Dedifferentiated amniotic fluid mesenchymal stem cell (primary cell): Measurements from ENCODE around the gene RASGRP1.
A peak's percentile ranks its signal among the peaks of the same experiment; 100 is the strongest.
"Not testable (repeated sequence)": the region's sequence is repeated elsewhere in the genome, so short reads cannot be mapped to it uniquely, and the experiment has no call there.

ENCODE experiments used
- DNase-seq: peaks from one replicate; pipeline ENCODE4 v3.0.0-alpha.2; 2016; ENCODE audit errors: extremely low spot score

RASGRP1 gene

DNA sequence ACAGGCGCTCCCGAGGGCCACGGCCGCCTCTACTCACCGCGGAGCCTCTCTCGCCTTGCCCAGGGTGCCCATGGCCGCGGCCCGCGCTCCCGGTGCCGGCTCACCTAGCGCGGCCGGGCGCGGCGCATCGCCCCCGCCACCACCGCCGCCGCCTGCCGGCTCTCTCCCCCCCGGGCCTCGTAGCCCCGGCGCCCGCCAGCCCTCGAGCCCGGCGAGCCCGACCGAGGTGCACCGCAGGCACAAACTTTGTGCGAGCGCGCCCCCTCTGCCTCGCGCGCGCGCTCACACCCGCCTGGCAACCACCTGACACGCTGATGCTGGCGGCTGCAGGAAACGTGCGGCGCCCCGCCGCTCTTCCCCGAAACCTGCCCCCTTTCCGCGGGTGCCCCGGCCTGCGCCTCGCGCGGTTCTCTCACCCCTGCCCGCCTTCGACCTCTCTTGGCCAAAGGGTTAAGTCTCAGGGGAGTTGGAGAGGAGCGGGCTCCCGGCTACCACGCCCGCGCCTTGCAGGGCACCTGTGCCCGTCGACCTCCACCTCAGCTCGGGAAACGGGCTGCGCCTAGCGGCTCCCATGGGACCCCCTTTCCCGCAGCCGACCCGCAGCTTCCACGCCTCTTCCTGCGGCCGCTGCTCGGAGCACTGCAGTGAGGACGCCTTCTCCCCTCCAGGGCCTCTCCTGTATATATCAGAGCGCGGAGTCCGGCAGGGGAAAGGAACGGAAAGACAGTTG lies at the start of gene RASGRP1:
Gene RASGRP1, minus strand, starts transcription at position 258 of the 730 bp plus-strand sequence. Its CDS starts 186 bp downstream, at position 72.
- no peak for DNase-seq

DNA sequence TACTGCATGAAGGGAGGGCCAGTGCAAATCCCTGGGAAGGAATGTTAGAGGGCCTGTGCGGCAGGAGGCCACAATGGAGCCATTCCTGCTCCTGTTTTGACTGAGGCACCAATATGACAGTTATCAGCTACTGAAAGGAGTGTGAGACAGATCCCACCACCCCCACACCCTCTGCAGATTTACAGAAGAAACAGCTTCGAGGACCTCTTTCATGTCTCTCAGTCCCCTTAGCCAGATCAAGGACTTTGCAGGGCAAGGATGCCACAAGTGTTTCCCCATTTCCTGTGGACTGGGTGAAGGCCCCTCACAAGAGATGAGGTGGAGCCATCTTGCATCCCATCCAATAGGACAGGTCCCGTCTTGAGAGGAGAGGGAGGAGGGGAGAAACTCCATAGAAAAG lies 48.5 kb upstream of the RASGRP1 start:
- DNase-seq: no peak

DNA sequence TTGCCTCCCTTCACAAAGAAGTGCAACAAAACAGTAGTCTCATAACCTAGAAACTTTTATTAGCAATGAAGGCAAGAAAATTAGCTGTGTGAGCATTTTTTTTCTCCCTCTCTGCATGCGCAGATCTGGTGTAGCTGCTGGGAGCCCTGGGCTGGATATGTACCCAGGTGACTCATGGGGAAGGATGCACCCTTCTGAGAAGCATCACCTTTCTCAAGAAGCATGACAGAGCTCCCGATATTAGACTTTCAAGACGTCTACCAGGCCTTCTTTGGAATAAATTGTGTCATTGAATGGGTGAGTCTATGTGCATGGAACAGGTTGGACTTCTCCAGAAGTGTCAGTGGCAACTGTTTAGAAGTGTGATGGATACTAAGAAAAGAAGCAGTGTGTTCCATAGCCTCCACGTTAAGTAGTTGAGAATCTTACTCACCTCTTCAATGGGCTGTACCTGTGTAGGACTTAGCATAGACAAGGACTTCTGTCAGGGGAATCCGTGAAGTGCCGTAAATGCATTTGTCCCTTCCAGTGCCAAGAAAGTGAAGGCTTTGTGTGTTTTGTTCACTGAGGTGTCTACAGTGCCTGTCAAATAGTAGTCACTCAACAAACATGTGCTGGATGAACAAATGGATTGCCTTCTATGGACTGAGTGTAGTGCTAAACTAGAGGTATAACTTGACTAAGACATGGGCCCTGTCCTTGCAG lies 47.7 kb upstream of the RASGRP1 start:
- DNase-seq: no peak

DNA sequence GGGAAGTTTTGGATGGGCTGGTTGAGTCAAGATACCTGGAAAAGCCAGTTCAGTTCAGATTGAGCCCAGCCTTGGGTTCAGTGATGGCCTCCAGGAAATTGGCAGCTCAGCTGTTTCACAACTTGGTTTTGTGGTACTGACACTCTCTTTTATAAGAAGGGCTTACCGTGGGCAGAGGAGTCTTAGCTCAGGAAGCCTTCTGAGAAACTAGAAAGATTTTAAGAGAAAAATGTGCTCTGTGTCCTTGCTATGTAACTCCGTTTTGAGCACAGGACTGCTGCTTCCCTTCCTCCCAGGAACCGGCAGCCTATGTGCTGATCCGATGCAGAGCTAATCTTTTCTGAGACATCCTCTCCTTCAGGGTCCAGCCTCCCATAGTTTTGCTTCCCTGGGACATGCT lies 46.6 kb upstream of the RASGRP1 start:
- DNase-seq: no peak

DNA sequence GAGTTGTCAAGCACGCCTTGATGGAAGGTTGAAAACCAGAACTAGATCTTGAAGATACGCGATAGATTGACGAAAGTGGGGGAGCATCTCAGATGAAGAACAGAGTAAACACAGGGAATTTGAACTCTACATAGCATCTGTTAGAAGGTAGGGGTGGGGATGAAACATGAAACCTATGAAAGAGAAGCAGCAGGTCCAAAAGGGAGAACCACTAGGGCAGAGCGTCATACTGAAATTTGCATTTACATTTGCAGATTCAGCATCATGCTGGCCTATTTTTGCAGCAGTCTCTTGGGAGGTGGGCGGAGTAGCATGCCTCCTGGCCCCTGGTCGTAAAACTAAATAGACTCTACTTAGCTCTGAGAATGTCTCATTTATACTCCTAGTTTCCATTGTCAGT lies 46.1 kb upstream of the RASGRP1 start:
- no peak for DNase-seq

DNA sequence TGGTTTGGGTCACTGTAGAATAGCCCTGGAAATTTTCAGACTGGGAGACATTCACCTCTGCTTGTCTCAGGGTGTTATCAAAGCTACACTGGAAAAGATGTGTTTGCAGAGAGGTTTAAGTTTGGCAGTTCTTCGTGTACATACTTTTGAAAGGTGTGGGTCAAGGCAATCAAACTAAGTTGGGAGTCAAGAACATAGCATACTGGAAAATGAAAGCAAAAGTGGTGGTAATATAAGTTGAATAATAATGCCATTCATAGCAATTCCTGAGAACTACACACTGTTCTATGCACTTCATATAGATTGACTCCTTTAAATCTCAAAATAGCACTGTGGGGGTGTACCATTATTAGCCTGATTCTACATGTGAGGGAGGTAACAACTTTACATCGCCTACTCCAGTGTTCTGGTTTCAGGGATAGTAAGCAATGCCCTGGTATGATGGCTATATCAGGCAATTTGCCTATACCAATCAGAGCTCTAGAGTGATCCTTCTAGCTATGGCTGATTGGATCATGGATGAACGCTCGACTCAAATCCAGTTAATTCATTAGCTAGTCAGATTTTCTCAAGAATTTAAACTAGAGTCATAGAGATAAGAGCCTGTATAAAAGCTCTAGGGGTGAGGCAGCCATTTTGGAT lies 44.6 kb upstream of the RASGRP1 start:
- DNase-seq: no peak

DNA sequence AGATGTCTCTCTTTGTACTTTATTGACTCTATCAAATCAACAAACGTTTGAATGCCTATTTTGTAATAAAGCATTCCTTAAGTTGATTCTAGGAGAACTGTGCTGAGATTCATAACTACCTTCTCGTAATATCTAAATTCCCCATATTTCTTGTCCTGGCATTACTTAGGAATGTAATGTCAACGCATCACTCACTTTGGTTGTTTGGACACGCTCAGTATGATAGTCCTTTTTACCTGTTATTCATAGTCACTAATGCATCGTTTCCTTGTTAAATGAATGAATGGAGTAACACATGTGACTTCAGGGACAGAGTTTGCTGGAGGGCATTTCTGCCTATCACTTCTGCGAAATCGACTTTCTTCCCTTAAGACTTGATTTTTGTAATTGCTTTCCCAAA lies 44.1 kb upstream of the RASGRP1 start:
- no peak for DNase-seq

DNA sequence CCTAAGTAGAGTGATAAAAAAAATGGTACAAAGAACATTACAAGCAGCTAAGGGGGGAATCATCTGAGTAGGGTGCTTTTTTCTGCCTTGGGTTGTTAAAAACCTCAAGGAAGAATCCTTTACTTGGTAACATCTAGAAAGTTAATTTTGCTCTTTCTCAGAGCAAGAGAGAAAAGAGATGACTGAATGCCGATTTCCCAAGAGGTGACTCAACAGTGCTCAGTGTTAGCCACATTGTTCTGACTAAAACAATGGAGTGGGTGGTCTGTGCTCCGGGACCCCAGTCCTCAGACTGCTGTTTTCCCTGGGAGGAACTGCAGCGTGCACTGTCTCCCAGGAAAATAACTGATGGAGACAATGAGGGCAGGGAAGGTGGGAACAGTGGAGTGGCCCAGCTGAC lies 41.1 kb upstream of the RASGRP1 start:
- no peak for DNase-seq

DNA sequence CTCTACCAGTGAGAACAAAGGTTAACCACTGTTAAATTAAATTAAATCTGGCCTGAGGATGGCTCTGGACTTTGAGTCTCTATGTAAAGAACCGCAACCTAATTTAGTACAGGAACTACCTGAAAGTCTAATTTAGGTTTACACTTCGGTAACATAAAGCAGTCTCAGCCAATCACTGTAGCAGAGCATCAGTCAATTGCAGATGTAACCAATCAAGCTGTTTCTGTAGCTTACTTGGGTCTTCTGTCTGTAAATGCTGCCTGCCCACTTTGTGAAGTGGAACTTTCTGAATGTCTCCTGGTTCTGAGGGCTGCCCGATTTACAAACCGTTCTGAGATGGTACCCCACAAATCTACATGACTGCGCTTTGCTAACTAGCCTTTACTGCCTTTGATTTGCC lies 39.1 kb upstream of the RASGRP1 start:
- no peak for DNase-seq

DNA sequence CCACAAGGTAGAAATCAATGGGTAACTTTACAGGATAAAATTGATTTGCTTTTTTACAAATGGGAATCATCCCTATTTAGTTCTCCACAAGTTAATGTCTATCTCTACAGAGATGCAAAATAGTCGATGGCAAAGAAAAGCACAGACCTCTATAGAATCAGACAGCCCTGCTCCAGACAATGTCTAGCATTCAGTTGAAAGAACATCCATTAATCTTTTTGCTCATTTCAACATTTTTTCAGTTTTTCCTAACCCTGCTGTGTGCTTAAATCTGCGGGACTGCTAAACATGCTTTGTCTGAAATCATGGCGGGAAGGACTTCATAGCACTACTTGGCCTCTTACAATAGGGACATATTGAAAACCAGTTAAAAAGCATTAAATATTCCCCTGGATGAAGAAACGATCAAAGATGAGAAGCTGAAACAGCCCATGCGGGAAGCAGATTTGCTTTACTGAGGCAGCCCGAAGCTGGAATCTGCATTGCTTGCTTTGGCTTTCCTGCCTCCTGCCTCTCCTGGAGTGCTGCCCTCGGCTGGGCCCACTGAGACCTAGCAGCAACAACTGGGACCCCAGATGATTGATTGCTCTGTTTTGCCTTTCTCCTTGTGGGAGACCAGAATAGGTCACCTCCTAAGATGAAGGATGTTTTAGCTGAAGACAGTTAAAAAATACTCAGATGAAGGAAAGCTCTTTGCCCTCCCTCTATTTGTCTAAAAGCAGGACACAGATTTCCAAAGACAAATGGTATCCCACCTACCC lies 38.5 kb upstream of the RASGRP1 start:
- no peak for DNase-seq

DNA sequence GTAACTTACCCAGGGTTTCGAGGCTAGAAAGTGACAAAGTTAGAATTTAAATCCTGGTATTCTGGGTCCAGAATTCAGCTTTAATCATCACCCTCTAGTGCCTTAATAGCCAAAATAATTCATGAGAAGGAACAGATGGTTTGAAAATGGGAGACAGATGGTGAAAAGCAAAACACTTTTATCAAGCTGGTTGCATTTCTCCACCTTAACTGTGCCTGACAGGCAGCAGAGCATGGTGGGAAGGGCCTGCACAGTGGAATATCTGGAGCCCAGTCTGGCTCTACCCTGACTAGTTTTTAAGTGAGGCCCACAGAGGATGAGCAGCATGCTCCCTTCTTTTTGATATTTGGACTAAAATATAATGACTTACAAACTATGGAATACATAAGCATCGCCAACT lies 35.6 kb upstream of the RASGRP1 start:
- no peak for DNase-seq

DNA sequence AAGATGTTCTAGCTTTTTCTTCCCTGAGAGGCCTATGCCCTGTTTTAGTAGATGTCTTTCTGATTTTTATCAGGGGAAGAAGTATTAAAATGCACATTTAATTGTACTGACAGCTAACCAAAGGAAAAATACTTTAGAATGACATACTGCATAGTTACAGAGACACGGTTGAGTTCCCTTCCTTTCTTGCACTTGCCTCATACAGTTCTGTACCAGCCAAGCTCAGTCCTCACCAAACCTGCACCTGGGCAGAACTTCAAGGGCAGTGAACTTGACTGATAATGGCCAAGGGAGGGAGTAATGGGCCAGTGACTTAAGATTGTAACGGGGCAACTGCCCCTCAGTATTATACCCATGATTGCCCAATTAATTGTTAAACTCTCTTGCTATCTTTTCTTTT lies 34.1 kb upstream of the RASGRP1 start:
- DNase-seq: no peak

DNA sequence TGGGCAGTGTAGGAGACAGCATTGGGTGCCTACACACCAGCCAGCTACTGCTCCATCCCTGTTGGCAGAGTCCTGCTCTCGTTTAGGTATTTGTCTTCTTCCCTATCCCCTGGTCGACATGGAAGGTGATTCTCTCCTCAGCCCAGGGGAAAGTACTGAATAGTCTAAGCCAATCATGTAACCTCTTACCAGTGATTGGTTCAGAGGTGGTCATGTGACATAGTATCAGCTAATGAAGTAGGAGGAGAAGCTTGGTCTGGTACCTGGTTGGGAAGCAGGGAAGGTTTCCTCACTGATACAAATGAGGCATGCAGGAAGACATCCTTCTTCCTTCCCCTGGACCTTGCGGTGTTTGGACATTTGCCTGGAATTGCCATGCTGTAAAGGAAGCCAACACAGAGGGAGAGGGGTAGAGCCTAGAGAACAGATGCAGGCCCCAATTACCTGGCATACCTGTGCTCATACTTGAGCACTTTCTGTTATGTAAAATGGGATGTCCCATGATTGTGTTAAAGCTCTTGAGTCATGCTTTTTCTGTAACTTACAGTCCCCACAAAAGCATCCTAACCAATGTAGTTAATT lies 32.7 kb upstream of the RASGRP1 start:
- no peak for DNase-seq

DNA sequence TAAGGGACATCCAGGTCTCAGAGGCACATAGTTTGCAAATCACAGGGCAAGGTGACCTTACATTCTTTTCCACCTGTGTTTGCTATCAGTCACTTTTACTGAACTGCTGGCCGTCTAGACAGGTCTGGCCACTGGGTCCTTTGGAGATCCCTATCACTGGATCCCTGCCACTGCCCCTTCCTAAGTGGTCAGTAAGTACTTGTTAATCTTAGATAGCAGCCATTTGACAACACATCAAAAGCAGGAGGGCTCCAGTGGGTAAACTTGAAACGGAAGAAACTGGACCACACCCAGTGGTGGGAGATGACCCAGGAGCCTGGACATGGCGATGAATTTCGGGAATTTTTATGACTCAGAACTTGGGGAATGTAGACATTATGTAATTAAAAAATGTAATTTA lies 28.9 kb upstream of the RASGRP1 start:
- no peak for DNase-seq

DNA sequence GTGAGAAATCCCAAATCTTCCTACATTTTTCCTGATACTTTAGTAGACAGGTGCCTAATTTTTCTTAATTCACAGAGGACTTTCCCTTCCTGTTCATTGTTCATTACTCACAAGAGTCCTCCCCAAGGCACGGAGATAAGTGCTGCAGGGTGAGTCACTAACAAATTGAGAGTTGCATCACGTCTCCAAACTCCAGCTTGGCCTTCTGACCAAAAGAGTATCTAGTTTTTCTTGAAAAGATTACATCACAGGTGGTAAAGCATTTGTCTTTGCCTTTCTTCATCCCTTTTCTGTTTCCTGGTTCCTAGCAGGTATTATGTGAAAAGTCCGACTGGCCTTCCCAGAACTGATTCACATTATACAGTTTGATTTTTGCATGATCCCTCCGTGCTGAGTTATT lies 24.9 kb upstream of the RASGRP1 start:
- DNase-seq: peak; percentile 73

DNA sequence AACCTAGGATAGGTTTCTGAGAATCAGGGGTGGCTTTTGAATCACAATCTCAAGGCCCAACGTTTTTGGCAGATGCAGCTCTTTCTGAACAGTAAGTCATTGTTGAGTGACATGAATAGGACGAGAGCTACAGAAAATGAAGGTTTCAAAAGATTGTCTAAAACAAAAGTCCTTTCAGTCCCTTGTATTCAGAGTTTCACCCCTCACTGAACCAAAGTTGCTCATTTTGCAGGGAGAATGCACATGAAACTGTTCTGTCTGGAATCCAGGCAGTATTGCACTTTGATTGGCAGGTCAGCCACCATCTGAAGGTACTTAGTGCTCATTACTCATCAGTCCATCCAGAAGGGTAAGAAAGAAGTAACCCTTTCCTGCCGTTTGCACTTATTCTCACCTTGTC lies 24.1 kb upstream of the RASGRP1 start:
- DNase-seq: no peak

DNA sequence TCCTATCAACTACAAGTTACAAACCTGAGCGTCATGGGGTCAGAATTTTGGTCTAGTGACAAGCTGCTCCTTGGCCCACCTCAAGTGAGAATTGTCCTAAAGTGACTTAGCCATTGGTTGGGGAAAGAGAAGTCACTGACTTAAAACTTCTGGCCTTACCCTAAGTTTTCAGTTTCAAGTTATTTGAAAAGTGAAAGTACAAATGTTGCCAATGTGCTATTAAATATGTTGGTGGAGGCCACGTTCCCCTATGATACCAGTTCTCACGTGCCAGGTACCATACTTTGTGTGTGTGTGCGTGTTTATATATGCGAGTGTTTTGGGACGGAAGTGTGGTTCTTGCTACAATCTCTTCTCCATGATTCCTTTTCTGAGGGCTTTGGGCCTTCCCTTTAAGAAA lies 22.6 kb upstream of the RASGRP1 start:
- no peak for DNase-seq

DNA sequence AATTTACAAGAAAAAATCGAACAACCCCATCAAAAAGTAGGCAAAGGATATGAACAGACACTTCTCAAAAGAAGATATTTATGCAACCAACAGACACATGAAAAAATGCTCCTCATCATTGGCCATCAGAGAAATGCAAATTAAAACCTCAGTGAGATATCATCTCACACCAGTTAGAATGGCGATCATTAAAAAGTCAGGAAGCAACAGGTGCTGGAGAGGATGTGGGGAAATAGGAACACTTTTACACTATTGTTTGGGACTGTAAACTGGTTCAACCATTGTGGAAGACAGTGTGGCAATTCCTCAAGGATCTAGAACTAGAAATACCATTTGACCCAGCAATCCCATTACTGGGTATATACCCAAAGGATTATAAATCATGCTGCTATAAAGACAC lies 21.4 kb upstream of the RASGRP1 start:
- not testable (repeated sequence) for DNase-seq

DNA sequence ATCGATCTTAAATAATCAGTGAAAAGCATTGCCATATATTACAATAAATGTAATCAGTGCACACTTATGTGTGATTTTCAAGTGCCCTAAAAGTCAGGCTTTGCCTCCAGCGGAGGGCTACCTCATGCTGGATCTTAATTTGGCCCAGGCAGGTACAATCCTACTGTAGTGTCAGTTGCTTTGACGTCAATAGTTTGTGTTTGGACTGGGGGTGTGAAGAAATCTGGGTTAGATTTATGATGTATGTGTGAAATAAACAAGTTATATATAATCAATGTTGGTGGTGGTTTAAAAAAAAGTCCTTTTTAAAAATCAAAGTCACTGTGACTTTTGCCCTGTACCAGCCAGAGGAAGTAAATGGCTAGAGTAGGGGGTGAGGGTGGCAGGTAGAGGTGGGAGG lies 14.0 kb upstream of the RASGRP1 start:
- no peak for DNase-seq

DNA sequence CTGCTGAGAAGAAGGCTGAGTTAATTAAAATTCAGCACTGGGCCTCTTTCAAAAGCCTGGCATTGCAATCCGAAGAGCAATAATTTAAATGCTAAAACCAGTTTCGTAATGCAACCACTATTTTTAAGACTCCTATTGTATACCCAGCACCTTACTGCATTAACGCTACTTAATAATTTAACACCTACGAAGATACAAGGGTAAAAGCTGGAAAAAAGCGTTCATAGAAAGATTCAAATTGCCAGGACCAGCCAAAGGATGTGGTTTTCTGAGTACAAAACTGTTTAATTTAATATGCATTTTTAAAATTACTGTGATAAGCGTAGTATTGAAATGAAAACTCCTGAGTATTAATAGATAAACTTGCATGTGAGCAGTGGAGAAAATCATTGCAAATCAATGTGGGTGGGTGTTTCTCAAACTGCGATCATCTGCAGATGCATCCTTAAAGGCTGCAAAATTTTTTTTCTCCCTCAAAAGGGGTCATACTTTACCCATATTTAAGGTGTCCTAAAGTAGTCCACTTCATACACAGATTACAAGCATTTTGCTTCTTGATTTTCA lies 12.9 kb upstream of the RASGRP1 start:
- DNase-seq: no peak

DNA sequence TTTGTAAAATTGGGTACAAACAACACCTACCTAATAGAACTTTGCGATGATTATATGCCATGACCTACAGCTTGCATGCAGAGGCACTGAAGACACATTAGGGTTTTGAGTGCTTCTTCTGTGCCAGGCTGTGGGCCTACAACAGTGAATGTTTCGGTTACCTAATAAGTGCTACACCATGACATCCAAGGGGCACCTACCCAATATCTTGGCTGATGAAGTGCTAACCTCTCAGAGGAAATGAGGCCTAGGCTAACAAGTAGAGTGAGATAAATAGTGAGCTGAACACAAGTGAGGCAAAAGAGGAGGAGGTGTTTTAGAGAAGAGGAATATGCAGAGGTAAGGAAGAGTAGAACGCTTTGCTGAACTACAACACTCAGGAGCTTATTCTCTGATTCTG lies 12.2 kb upstream of the RASGRP1 start:
- DNase-seq: no peak

DNA sequence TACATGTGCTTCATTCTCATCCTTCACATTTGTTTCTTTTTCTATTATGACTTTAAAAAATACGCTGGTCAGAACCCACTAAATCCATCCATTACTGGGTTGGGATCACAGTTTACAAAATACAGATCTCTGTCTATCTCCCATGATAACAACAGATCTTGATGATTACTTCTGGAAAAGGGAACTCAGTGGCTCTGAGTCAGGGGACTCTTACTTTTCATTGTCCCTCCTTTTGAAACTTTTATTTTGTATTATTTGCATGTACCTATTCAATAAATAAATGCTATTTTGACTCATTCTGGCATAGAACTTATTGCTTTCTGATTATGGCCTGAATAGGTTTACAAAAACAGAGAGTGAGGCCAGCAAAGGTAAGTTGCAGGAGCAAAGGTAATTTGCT lies 11.6 kb upstream of the RASGRP1 start:
- DNase-seq: no peak
